BJ (cell line): Measurements from ENCODE around the gene LIN54. TPM values are rescaled to one million over a fixed set of nuclear protein-coding genes. Genes with fewer than 3 reads are reported as not detected.
"Not testable (repeated sequence)": the region's sequence is repeated elsewhere in the genome, so short reads cannot be mapped to it uniquely, and the experiment has no call there.

Experiments used
- CTCF ChIA-PET: fragments of 350-600 bp; formaldehyde crosslinking; extraction: SDS; loops from one replicate; lab custom pipeline; 2021; ENCODE audit warnings: antibody characterized with exemption, inconsistent platforms; lab: Yijun Ruan, JAX
- POLR2A ChIA-PET: fragments of 300-600 bp; sonication (Branson Sonifier 250); formaldehyde crosslinking; extraction: SDS; loops from one replicate; lab custom pipeline; 2021; ENCODE audit warnings: antibody characterized with exemption; lab: Charles Lee
- DNase-seq: peaks from one replicate; pipeline ENCODE4 v3.0.0-alpha.2; 2011; ENCODE audit warnings: low read depth
- H3K27me3 ChIP-seq: 2 replicates; pipeline ENCODE4 v1.6.0; 2011; ENCODE audit warnings: low read length; ENCODE audit not compliant: control insufficient read depth, insufficient read depth
- H3K36me3 ChIP-seq: 2 replicates; pipeline ENCODE4 v1.5.1; 2011; ENCODE audit warnings: low read length; ENCODE audit not compliant: control insufficient read depth, insufficient read depth
- H3K4me3 ChIP-seq: 2 replicates; pipeline ENCODE4 v1.5.1; 2011; ENCODE audit warnings: low read depth, mild to moderate bottlenecking, control low read depth, low read length
- CTCF ChIP-seq: IDR thresholded peaks from 2 replicates; pipeline ENCODE4 v1.5.1; 2011; ENCODE audit warnings: low read depth, mild to moderate bottlenecking, control low read depth, inconsistent platforms, low read length, moderate library complexity; ENCODE audit not compliant: insufficient read depth
- polyA plus RNA-seq: library from polyadenylated mRNA; depleted of rRNA; stranded (reverse); fragments of >200 nt; gene quantifications from 2 replicates; pipeline ENCODE4 v1.2.3, GENCODE V29; 2011

The LIN54 gene
- polyA plus RNA-seq, 1 experiment = 14.7 TPM

DNA sequence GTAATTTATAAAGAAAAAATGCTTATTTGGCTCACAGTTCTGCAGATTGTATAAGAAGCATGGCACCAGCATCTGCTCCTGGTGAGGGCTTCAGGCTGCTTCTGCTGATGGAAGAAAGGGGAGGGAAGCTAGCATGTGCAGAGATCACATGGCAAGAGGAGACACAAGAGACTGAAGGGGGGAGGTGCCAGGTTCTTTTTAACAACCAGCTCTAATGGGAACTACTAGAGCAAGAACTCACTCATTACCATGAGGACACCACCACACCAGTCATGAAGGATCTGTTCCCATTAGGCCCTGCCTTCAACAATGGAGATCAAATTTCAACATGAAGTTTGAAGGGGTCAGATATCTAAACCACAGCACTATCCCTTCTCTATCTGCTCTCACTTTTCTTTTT, 14.9 kb upstream of the LIN54 start:
- no peaks in the 10 kb centered on the region for H3K36me3 ChIP-seq
- CTCF ChIA-PET = interaction anchor here (0.7 to 1.2 kb wide), 2 partner anchors 13 to 382 kb away, joined by 3 read pairs; no protein-coding TSS in a partner anchor
- no peaks in the 10 kb centered on the region for H3K27me3 ChIP-seq
- POLR2A ChIA-PET = interaction anchor here (0.7 kb wide), 1 partner anchor 14 kb away, joined by 4 read pairs; no protein-coding TSS in a partner anchor
- H3K4me3 ChIP-seq = no peak overlapping the region
- DNase-seq = no peak
- TF ChIP-seq CTCF = no peak

DNA sequence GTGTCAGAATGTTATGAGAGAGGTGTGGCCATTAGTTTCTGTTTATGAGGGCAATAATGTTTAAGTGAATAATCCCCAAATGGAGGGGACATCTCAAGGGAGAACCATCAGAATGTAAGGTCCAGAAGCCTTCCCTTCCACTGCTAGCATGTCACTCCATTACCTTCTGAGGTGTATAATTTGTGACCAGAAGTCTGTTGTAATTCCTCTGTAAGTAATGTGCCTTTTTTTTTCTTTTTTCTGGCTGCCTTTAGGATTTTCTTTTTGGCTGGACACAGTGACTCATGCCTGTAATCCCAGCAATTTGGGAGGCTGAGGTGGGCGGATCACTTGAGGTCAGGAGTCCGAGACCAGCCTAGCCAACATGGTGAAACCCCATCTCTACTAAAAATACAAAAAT, 13.6 kb upstream of the LIN54 start:
- POLR2A ChIA-PET = interaction anchor here (0.6 kb wide), 1 partner anchor 13 kb away, joined by 21 read pairs; no protein-coding TSS in a partner anchor
- no peaks in the 10 kb centered on the region for H3K27me3 ChIP-seq
- CTCF ChIA-PET = no interaction called here
- H3K36me3 ChIP-seq = no peaks in the 10 kb centered on the region
- H3K4me3 ChIP-seq = no peak overlapping the region
- DNase-seq = no peak
- TF ChIP-seq CTCF = no peak

GRCh38 chr4:83023599-83023998, 13.0 kb upstream of the LIN54 start:
- H3K4me3 ChIP-seq, H3K36me3 ChIP-seq, CTCF ChIA-PET, DNase-seq, H3K27me3 ChIP-seq: not testable (repeated sequence)
- POLR2A ChIA-PET = interaction anchor here (0.6 kb wide), 1 partner anchor 12 kb away, joined by 21 read pairs; no protein-coding TSS in a partner anchor

DNA sequence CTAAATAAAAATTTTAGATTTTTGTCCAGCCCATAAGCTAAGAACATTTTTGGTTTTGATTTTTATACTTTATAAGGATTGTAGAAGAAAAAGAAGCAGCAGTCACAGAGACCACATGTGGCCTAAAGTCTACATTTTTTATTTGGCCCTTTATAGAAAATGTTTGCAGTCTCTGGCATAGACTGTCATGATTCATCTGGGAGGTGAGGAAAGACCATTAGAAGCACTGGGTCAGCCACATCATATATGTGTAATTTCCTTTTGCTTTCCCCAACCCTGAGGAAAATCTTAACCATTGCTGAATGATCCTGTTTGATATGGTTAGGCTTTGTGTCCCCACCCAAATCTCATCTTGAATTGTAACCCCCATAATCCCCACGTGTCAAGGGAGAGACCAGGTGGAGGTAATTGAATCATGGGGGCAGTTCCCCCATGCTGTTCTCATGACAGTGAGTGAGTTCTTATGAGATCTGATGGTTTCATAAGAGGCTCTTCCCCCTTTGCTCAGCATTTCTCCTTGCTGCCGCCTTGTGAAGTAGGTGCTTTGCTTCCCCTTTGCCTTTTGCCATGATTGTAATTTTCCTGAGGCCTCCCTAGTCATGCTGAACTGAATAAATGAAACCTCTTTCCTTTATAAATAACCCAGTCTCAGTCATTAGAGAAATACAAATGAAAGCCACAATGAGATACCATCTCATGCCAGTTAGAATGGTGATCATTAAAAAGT, 12.3 kb upstream of the LIN54 start:
- CTCF ChIA-PET = no interaction called here
- Histone ChIP-seq H3K4me3 (no peak overlapping the region), H3K36me3 (no peaks in the 10 kb centered on the region), H3K27me3 (no peaks in the 10 kb centered on the region)
- no peak for DNase-seq
- POLR2A ChIA-PET = no interaction called here
- no peak for TF ChIP-seq CTCF

GRCh38 chr4:83019794-83020494, 9.3 kb upstream of the LIN54 start:
- DNase-seq = no peak
- ChIA-PET CTCF (no interaction called here), POLR2A (no interaction called here)
- TF ChIP-seq CTCF = no peak
- H3K36me3 ChIP-seq = no peaks in the 10 kb centered on the region
- no peaks in the 10 kb centered on the region for H3K27me3 ChIP-seq
- no peak overlapping the region for H3K4me3 ChIP-seq
